IPS-NIHi7 (cell line): ENCODE measurements around the gene KRTAP6-3.

Source experiments
- DNase-seq: peaks from one replicate; pipeline ENCODE4 v3.0.0; 2012; ENCODE audit warnings: mixed read lengths; ENCODE audit errors: extremely low spot score

The KRTAP6-3 gene

GRCh38 chr21:30625449-30626165, 33.4 kb downstream of the KRTAP6-3 start:
- DNase-seq: no peak

DNA sequence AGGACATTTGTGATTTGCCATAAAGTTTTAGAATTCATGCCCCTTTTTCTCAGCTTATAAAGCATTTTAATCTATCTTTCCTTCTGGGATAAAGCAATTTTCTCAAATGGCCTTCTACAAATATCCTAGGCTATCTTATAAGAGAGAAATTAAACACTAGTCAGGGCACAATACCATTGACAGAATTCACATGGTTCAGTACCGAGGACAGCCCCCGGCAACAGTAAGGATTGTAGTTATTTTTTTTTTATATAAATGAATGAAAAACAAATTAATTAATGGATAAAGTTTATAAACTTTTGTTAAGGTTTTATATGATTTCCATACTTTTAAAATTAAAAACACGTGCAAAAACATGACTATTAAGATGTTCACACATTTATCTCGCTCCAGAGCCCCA, 35.9 kb downstream of the KRTAP6-3 start:
- DNase-seq: no peak

DNA sequence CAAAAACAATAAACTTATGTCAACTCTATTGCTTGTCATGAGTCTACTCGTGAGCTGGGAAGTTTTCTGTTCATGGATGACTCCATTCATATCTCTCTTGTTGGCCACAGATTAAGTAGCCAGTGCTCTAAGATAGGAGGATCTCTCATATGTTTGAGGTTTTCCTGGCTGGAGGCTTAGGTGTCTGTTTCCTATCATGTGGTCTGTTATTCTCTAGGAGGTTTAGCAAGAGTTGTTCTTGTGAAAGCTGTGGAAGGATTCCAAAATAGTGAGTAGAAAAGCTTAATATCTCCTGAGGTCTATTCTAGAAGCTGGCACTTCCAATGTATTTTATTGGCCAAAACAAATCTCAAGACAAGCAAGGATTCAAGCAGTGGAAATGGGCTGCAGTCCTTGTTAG, 37.0 kb downstream of the KRTAP6-3 start:
- DNase-seq: no peak

GRCh38 chr21:30634906-30635305, 42.7 kb downstream of the KRTAP6-3 start, which contains the start of gene KRTAP20-2:
KRTAP20-2 (plus strand) TSS chr21:30635206; CDS start chr21:30635264, 58 bp downstream.
- no peak for DNase-seq

DNA sequence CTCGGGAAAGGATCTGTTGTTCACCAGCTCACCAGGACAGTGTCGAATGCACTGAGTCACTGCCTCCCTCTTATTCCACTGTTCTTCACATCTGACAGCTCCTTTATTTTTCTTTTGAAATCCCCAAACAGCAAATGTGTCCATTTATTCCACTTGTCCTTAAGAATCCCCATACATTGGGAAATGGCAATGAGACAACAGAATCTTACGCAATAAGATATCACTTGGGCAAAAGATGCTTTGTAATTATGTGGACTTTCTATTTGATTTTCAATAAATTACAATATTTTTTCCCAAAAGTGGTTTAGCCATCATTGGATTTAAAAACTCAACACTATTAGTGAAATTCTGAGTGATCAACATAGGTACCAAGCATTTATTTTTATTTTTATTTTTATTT, 46.4 kb downstream of the KRTAP6-3 start:
- DNase-seq: no peak

GRCh38 chr21:30642564-30642963, 50.3 kb downstream of the KRTAP6-3 start, which contains the start of gene KRTAP20-3:
KRTAP20-3 (plus strand) TSS chr21:30642864.
- DNase-seq: no peak
